Measurements from ENCODE around the gene AUP1. TPM values are rescaled to one million over a fixed set of nuclear protein-coding genes. Genes with fewer than 3 reads are reported as not detected.
"Not testable (repeated sequence)": the region's sequence is repeated elsewhere in the genome, so short reads cannot be mapped to it uniquely, and the experiment has no call there.

Gene AUP1
- total RNA-seq, 1 donor from 2014 or later = 143 TPM

DNA sequence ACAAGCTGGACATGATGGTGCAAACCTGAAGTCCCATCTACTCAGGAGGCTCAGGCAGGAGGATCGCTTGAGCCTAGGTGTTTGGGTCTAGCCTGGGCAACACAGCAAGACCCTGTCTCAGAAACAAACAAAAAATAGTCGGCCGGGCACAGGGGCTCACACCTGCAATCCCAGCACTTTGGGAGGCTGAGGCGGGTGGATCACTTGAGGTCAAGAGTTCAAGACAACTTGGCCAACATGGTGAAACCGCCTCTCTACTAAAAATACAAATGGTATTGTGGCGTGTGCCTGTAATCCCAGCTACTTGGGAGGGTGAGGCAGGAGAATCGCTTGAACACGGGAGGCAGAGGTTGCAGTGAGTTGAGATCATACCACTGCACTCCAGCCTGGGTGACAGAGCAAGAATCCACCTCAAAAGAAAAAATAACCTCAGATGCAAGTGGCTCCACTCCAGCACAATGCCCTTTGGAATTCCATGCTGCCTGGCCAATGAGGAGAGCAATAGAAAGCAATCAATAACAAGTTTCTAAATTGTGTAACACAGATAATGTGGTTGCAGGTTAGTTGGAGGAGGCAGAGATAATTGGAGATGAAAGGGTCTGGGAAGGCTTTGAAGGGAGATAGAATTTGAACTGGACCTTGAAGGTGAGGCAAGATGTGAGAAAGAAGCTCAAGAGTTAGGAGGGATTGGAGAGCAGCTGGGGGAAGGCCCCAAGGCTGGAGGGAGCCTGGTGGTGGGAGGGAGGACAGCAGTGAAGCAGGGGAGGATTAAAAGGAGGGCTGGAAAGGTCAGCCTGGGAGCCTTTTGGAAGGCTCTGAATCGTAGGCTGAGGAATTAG, 40.6 kb downstream of the AUP1 start:
- no peak overlapping the region for H3K4me3 ChIP-seq (ENCODE audit: low read depth, low read length)
- TF ChIP-seq, protein P1, sequence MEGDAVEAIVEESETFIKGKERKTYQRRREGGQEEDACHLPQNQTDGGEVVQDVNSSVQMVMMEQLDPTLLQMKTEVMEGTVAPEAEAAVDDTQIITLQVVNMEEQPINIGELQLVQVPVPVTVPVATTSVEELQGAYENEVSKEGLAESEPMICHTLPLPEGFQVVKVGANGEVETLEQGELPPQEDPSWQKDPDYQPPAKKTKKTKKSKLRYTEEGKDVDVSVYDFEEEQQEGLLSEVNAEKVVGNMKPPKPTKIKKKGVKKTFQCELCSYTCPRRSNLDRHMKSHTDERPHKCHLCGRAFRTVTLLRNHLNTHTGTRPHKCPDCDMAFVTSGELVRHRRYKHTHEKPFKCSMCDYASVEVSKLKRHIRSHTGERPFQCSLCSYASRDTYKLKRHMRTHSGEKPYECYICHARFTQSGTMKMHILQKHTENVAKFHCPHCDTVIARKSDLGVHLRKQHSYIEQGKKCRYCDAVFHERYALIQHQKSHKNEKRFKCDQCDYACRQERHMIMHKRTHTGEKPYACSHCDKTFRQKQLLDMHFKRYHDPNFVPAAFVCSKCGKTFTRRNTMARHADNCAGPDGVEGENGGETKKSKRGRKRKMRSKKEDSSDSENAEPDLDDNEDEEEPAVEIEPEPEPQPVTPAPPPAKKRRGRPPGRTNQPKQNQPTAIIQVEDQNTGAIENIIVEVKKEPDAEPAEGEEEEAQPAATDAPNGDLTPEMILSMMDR (IDR thresholded peaks at IDR 0.05; ENCODE audit: insufficient read depth, low read length, poor library complexity, severe bottlenecking) = no peak
- DNase-seq (ENCODE audit: low read depth) = no peak
- H3K36me3 ChIP-seq (ENCODE audit: control insufficient read depth, insufficient read depth, low read length) = peaks cover 1% of the 10 kb centered on the region
- no peaks in the 10 kb centered on the region for H3K27me3 ChIP-seq (ENCODE audit: control insufficient read depth, insufficient read depth, low read length)

DNA sequence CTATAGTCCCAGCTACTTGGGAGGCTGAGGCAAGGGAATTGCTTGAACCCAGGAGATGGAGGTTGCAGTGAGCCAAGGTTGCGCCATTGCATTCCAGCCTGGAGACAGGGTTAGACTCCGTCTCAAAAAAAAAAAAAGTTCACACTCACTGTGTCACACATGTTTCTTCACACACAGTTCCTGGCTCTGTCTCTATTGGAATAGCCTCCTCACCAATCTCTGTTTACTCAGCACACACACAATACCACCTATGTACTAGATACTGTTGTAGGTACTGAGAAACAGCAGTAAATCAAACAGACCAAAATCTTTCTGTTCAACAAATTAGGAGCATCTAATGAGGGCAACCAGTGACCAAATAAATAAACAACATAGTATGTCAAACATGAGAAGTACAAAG, 43.4 kb downstream of the AUP1 start:
- H3K4me3 ChIP-seq (ENCODE audit: low read depth, low read length) = no peak overlapping the region
- no peak for DNase-seq (ENCODE audit: low read depth)
- H3K27me3 ChIP-seq (ENCODE audit: control insufficient read depth, insufficient read depth, low read length) = no peaks in the 10 kb centered on the region
- no peaks in the 10 kb centered on the region for H3K36me3 ChIP-seq (ENCODE audit: control insufficient read depth, insufficient read depth, low read length)
- TF ChIP-seq, protein P1 (IDR thresholded peaks at IDR 0.05; ENCODE audit: insufficient read depth, low read length, poor library complexity, severe bottlenecking) = no peak

DNA sequence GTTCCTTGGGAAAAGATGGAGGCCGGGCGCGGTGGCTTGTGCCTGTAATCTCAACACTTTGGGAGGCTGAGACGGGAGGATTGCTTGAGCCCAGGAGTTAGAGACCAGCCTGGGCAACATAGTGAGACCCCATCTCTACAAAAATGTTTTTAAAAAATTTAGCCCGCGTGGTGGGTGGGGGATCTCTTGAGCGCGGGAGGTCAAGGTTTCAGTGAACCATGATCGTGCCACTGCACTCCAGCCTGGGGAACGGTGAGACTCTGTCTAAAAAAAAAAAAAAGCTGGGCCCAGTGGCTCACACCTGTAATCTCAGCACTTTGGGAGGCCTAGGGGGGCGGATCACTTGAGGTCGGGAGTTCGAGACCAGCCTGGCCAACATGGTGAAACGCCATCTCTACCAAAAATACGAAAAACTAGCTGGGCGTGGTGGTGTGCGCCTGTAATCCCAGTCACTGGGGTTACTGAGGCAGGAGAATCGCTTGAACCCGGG, 45.8 kb downstream of the AUP1 start:
- H3K27me3 ChIP-seq (ENCODE audit: control insufficient read depth, insufficient read depth, low read length); DNase-seq (ENCODE audit: low read depth); H3K36me3 ChIP-seq (ENCODE audit: control insufficient read depth, insufficient read depth, low read length): not testable (repeated sequence)
- peak overlapping the region; percentile 60 for H3K4me3 ChIP-seq (ENCODE audit: low read depth, low read length)

DNA sequence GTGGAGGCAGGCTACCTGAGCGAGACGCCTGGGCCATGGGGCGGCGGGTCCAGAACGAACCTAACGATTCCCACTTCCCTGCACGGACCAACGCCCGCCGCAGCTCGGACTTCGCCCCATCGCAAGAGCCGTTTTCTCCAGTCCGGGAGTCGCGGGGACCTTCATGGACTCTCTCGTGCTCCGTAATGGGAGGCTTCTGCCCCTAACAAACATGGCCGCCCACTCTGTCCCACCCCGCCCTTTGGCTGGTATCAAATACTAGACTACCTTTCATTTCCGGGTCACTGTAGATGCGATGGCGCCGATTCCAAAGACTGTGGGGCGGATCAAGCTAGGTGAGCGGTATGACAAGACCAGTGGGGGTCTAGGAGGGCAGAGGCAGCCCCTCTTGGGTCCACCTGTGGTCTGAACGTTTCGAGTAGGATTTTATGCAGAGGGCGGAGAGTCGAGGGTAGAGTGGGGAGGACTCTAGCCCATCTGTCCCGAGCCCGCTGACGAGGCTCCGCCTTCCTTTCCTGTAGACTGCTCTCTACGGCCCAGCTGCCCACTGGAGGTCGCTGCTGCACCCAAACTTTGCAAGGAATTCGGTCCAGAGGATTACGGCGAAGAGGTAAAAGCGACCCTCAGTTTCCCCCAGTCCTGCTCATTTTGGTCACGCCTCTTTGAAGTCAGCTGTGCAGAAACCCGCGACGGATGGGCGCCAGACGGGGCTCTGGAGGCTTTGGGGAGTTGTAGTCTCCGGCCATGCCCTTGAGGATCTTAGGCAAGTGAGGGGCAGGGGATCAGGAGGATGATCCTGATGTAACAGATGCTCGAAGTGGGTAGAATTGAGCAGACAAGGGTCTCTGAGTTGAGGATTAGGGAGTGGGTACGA, 46.5 kb downstream of the AUP1 start, which contains the start of the genes CCDC142 and TTC31:
Gene CCDC142 (minus strand): TSS at position 198 of the 874 bp plus-strand sequence. CDS start 161 bp downstream, at position 37.
Gene TTC31 (plus strand): TSS at position 281 of the 874 bp plus-strand sequence. CDS start 15 bp downstream, at position 296.
- H3K4me3 ChIP-seq (ENCODE audit: low read depth, low read length) = peak within 1 kb of the TSS; percentile 60
- no peaks in the 10 kb centered on the region for H3K27me3 ChIP-seq (ENCODE audit: control insufficient read depth, insufficient read depth, low read length)
- peak; percentile 73 for DNase-seq (ENCODE audit: low read depth)
- H3K36me3 ChIP-seq (ENCODE audit: control insufficient read depth, insufficient read depth, low read length) = no peaks in the 10 kb centered on the region
- TF ChIP-seq, protein P1 (IDR thresholded peaks at IDR 0.05; ENCODE audit: insufficient read depth, low read length, poor library complexity, severe bottlenecking) = peak; percentile 91

DNA sequence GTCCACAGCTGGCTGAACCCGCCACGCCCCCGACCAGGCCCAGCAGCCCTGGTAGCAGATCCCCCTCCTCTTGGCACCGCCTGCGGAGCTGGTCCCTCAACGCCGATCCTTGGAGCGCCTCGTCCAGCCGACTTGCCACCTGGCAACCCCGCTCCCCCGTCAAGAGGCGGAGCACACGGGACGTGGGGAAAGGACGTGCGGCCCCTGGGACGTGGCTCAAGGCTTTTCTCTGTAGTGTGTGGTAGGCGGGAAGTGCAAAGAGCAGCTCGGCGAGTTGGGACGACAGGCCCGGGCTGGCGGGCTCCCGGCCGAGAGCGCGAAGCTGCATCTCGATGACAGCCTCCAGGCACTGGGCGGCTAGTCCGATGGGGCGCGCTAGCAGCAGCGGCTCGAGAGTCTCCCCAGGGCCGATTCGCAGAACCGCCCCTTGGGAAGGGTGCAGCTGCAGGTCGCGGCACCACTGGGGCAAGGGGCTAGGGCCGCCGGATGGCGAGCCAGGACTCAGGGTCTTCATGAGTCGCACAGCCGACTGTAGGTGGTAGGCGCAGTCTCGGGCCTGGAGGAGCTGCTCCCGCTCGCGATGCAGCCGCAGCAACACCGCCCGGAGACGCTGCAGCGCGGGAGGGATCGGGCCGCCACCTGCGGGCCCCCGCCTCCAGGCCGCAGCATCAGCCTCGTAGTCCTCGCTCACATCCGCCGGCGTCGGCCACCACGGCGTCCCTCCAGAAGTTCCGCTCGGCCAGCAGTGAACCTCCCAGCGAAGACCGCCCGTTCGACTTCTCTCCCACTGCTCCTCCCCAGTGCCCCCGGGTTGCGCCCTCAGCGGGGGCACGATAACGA, 47.3 kb downstream of the AUP1 start:
- Histone ChIP-seq H3K4me3 (ENCODE audit: low read depth, low read length) (peak overlapping the region; percentile 60), H3K27me3 (ENCODE audit: control insufficient read depth, insufficient read depth, low read length) (no peaks in the 10 kb centered on the region), H3K36me3 (ENCODE audit: control insufficient read depth, insufficient read depth, low read length) (no peaks in the 10 kb centered on the region)
- TF ChIP-seq, protein P1 (IDR thresholded peaks at IDR 0.05; ENCODE audit: insufficient read depth, low read length, poor library complexity, severe bottlenecking) = no peak
- DNase-seq (ENCODE audit: low read depth) = no peak

Measured in kidney epithelial cell (primary cell).